ENCODE results near the gene BORCS6. TPM values are rescaled to one million over a fixed set of nuclear protein-coding genes. Genes with fewer than 3 reads are reported as not detected.

BORCS6 gene
- total RNA-seq, 1 donor from 2014 or later: 5.5 TPM

GRCh38 chr17:8143581-8144400, 46.2 kb downstream of the BORCS6 start:
- Mint-ChIP-seq H3K27me3 (ENCODE audit: low read depth) (no peaks in the 10 kb centered on the region), H3K9me3 (no peaks in the 10 kb centered on the region), H3K4me3 (no peak overlapping the region), H3K4me1 (no peaks in the 10 kb centered on the region), H3K36me3 (ENCODE audit: low read depth) (peaks cover 4% of the 10 kb centered on the region), H3K27ac (ENCODE audit: unreplicated experiment) (peak overlapping the region; percentile 19)
- no peak for DNase-seq (ENCODE audit: low read depth, low spot score)
- no peak for TF ChIP-seq CTCF (conservative IDR thresholded peaks at IDR 0.05)

GRCh38 chr17:8142887-8143580, 46.9 kb downstream of the BORCS6 start:
- no peak for TF ChIP-seq CTCF (conservative IDR thresholded peaks at IDR 0.05)
- Mint-ChIP-seq H3K36me3 (ENCODE audit: low read depth) (peaks cover 4% of the 10 kb centered on the region), H3K4me3 (no peak overlapping the region), H3K4me1 (no peaks in the 10 kb centered on the region), H3K27ac (ENCODE audit: unreplicated experiment) (no peak overlapping the region), H3K9me3 (no peaks in the 10 kb centered on the region), H3K27me3 (ENCODE audit: low read depth) (no peaks in the 10 kb centered on the region)
- no peak for DNase-seq (ENCODE audit: low read depth, low spot score)

- Mint-ChIP-seq H3K9me3 (no peaks in the 10 kb centered on the region), H3K27me3 (ENCODE audit: low read depth) (no peaks in the 10 kb centered on the region), H3K27ac (ENCODE audit: unreplicated experiment) (no peak overlapping the region), H3K36me3 (ENCODE audit: low read depth) (peaks cover 4% of the 10 kb centered on the region), H3K4me1 (no peaks in the 10 kb centered on the region), H3K4me3 (peak overlapping the region; percentile 31)
- TF ChIP-seq CTCF (conservative IDR thresholded peaks at IDR 0.05): no peak
- DNase-seq (ENCODE audit: low read depth, low spot score): no peak
Measured at GRCh38 chr17:8142158-8142886, 47.7 kb downstream of the BORCS6 start.

GRCh38 chr17:8141741-8142140, 48.2 kb downstream of the BORCS6 start:
- peak overlapping the region; percentile 31 for H3K4me3 Mint-ChIP-seq

More at GRCh38 chr17:8141741-8142140, 48.2 kb downstream of the BORCS6 start:
- no peak for DNase-seq (ENCODE audit: low read depth, low spot score)
- no peak for TF ChIP-seq CTCF (conservative IDR thresholded peaks at IDR 0.05)
- no peaks in the 10 kb centered on the region for H3K4me1 Mint-ChIP-seq
- peaks cover 4% of the 10 kb centered on the region for H3K36me3 Mint-ChIP-seq (ENCODE audit: low read depth)
- H3K27ac Mint-ChIP-seq (ENCODE audit: unreplicated experiment): no peak overlapping the region
- H3K9me3 Mint-ChIP-seq: no peaks in the 10 kb centered on the region
- H3K27me3 Mint-ChIP-seq (ENCODE audit: low read depth): peaks cover 1% of the 10 kb centered on the region
